Measurements from ENCODE around the gene CFHR5. TPM values are rescaled to one million over a fixed set of nuclear protein-coding genes. Genes with fewer than 3 reads are reported as not detected.
"Not testable (repeated sequence)": the region's sequence is repeated elsewhere in the genome, so short reads cannot be mapped to it uniquely, and the experiment has no call there.

CFHR5 gene
- total RNA-seq, 1 experiment from 2014 or later: not detected

DNA sequence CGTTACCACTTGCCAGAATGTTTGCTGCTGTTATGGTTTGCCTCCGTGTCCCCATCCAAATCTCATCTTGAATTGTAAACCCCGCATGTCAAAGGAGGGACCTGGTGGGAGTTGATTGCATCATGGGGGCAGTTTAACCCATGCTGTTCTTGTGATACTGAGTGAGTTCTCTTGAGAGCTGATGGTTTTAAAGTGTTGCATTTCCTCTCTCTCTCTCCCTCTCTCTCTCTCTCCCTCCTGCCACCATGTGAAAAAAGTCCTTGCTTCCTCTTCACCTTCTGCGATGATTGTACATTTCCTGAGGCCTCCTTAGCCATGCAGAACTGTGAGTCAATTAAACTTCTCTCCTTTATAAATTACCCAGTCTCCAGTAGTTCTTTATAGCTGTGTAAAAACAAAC, 44.4 kb downstream of the CFHR5 start:
- CTCF ChIA-PET: interaction anchor here (0.6 kb wide), 1 partner anchor 56 kb away, joined by 3 read pairs; no protein-coding TSS in a partner anchor
- Mint-ChIP-seq H3K4me3 (ENCODE audit: low read depth, unreplicated experiment) (no peak overlapping the region), H3K4me1 (ENCODE audit: low read depth, unreplicated experiment) (no peaks in the 10 kb centered on the region), H3K9me3 (ENCODE audit: low read depth, unreplicated experiment) (no peaks in the 10 kb centered on the region), H3K36me3 (ENCODE audit: insufficient read depth, unreplicated experiment) (no peaks in the 10 kb centered on the region), H3K27ac (ENCODE audit: unreplicated experiment) (no peak overlapping the region), H3K27me3 (ENCODE audit: unreplicated experiment) (no peaks in the 10 kb centered on the region)
- no peak for DNase-seq
- intact Hi-C loops (cut with micrococcal nuclease; ENCODE audit: unreplicated experiment): no loop called here
- TF ChIP-seq CTCF (IDR thresholded peaks at IDR 0.05; ENCODE audit: unreplicated experiment): no peak
- BruUV-seq (replicated peaks): no TSS peak

DNA sequence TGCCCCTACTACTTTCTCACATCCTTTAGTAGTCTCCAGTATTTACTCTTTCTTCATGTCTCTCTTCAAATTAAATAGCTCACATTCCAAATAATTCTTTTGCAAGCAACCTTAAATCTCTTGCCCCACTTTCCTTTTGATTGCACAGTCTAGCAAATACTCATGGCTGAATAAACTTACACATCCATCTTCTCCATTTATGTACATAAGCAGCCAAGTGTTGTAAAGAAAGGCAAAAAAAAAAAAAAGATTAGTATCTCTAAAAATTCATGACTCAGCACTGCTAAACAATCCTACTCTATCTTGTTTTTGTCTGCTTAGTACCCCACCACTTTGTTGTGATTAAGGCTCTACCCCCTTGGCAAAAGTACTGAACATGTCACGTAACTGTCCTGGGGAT, 47.1 kb downstream of the CFHR5 start:
- H3K36me3 Mint-ChIP-seq (ENCODE audit: insufficient read depth, unreplicated experiment): no peaks in the 10 kb centered on the region
- no TSS peak for BruUV-seq (replicated peaks)

GRCh38 chr1:197027359-197027758, 50.0 kb downstream of the CFHR5 start:
- CTCF ChIA-PET: interaction anchor here (0.9 kb wide), 1 partner anchor 105 kb away, joined by 5 read pairs; no protein-coding TSS in a partner anchor
- DNase-seq: peak; percentile 59
- Mint-ChIP-seq H3K36me3 (ENCODE audit: insufficient read depth, unreplicated experiment) (no peaks in the 10 kb centered on the region), H3K9me3 (ENCODE audit: low read depth, unreplicated experiment) (no peaks in the 10 kb centered on the region), H3K27ac (ENCODE audit: unreplicated experiment) (peak overlapping the region; percentile 41), H3K4me3 (ENCODE audit: low read depth, unreplicated experiment) (no peak overlapping the region), H3K27me3 (ENCODE audit: unreplicated experiment) (no peaks in the 10 kb centered on the region), H3K4me1 (ENCODE audit: low read depth, unreplicated experiment) (peaks cover 15% of the 10 kb centered on the region)
- intact Hi-C loops (cut with micrococcal nuclease; ENCODE audit: unreplicated experiment): no loop called here
- no peak for TF ChIP-seq CTCF (IDR thresholded peaks at IDR 0.05; ENCODE audit: unreplicated experiment)
- no TSS peak for BruUV-seq (replicated peaks)

More for the DNA sequence above, 47.1 kb downstream of the CFHR5 start:
- H3K4me3 Mint-ChIP-seq (ENCODE audit: low read depth, unreplicated experiment): no peak overlapping the region
- H3K27ac Mint-ChIP-seq (ENCODE audit: unreplicated experiment): no peak overlapping the region
- DNase-seq: no peak
- no peaks in the 10 kb centered on the region for H3K9me3 Mint-ChIP-seq (ENCODE audit: low read depth, unreplicated experiment)
- peaks cover 15% of the 10 kb centered on the region for H3K4me1 Mint-ChIP-seq (ENCODE audit: low read depth, unreplicated experiment)
- intact Hi-C loops (cut with micrococcal nuclease; ENCODE audit: unreplicated experiment): no loop called here
- CTCF ChIA-PET: interaction anchor here (0.7 kb wide), 1 partner anchor 1139 kb away, joined by 4 read pairs; no protein-coding TSS in a partner anchor
- H3K27me3 Mint-ChIP-seq (ENCODE audit: unreplicated experiment): no peaks in the 10 kb centered on the region
- no peak for TF ChIP-seq CTCF (IDR thresholded peaks at IDR 0.05; ENCODE audit: unreplicated experiment)

GRCh38 chr1:197029749-197030148, 52.4 kb downstream of the CFHR5 start:
- Mint-ChIP-seq H3K36me3 (ENCODE audit: insufficient read depth, unreplicated experiment) (no peaks in the 10 kb centered on the region), H3K4me3 (ENCODE audit: low read depth, unreplicated experiment) (no peak overlapping the region), H3K4me1 (ENCODE audit: low read depth, unreplicated experiment) (peaks cover 20% of the 10 kb centered on the region), H3K27me3 (ENCODE audit: unreplicated experiment) (no peaks in the 10 kb centered on the region), H3K27ac (ENCODE audit: unreplicated experiment) (no peak overlapping the region), H3K9me3 (ENCODE audit: low read depth, unreplicated experiment) (no peaks in the 10 kb centered on the region)
- TF ChIP-seq CTCF (IDR thresholded peaks at IDR 0.05; ENCODE audit: unreplicated experiment): no peak
- CTCF ChIA-PET: no interaction called here
- BruUV-seq (replicated peaks): no TSS peak
- intact Hi-C loops (cut with micrococcal nuclease; ENCODE audit: unreplicated experiment): no loop called here
- no peak for DNase-seq

- Mint-ChIP-seq H3K4me1 (ENCODE audit: low read depth, unreplicated experiment) (peaks cover 16% of the 10 kb centered on the region), H3K27ac (ENCODE audit: unreplicated experiment) (peak overlapping the region; percentile 21)
- H3K4me3 Mint-ChIP-seq (ENCODE audit: low read depth, unreplicated experiment); H3K9me3 Mint-ChIP-seq (ENCODE audit: low read depth, unreplicated experiment); BruUV-seq (replicated peaks); intact Hi-C loops (cut with micrococcal nuclease; ENCODE audit: unreplicated experiment); H3K36me3 Mint-ChIP-seq (ENCODE audit: insufficient read depth, unreplicated experiment); H3K27me3 Mint-ChIP-seq (ENCODE audit: unreplicated experiment): not testable (repeated sequence)
- CTCF ChIA-PET: interaction anchor here (0.6 to 1.0 kb wide), 2 partner anchors 10 to 155 kb away, joined by 3 to 4 read pairs; no protein-coding TSS in a partner anchor
- peak; percentile 41 for DNase-seq
Observed at GRCh38 chr1:197034631-197035339, 57.4 kb downstream of the CFHR5 start.
